ENCODE results near the gene GOLGA6A.
"Not testable (repeated sequence)": the region's sequence is repeated elsewhere in the genome, so short reads cannot be mapped to it uniquely, and the experiment has no call there.

GOLGA6A gene

DNA sequence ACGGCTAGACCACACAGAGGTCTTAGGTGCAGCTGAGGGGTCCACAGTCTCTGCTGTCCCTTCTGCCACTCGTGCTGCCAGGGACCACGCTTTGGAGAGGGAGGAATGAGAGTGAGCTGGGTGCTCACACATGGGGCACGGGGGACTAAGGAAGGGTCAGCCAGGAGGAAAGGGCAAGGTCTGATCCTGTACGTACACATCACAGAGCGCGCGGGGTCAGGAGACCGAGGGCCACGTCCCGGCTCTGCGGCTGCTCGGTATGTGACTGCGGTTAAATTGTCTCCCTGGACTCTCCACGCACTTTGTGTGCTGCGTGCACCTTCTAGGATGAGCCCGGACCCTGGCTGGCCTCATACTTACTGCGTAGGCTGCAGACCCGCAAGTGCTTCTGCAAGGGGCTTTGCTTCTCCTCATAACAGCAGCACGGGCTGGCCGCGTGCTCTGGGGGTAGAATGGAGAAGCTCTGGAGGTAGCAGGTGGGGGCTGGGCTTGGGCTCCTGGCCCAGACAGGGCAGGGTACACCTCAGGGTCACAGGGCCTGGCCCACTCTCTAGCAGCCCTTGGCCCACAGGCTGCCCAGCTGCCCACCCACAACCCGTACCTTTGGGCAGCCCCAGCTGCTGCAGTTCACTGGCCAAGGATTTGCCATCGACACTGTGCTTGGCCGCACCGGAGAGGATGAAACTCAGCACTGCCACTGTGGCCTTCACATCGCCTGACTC lies 14.6 kb upstream of the GOLGA6A start:
- not testable (repeated sequence) for H3K4me3 ChIP-seq (ENCODE audit: low read length); H3K9me2 ChIP-seq (replicated peaks; ENCODE audit: control insufficient read depth, low read length); H3K36me3 ChIP-seq (ENCODE audit: control insufficient read depth, low read length); H3K79me2 ChIP-seq (ENCODE audit: control insufficient read depth, low read length); H3K27me3 ChIP-seq (ENCODE audit: control insufficient read depth, low read length); H3K4me2 ChIP-seq (ENCODE audit: low read length); H3K27ac ChIP-seq (ENCODE audit: low read depth, low read length); H4K20me1 ChIP-seq (ENCODE audit: control insufficient read depth, insufficient read depth, low read depth, low read length); H3K4me1 ChIP-seq (ENCODE audit: control insufficient read depth, low read length); H3K9me3 ChIP-seq (ENCODE audit: control insufficient read depth, insufficient read depth, low read length); H3F3A ChIP-seq (ENCODE audit: control insufficient read depth, insufficient read depth)

DNA sequence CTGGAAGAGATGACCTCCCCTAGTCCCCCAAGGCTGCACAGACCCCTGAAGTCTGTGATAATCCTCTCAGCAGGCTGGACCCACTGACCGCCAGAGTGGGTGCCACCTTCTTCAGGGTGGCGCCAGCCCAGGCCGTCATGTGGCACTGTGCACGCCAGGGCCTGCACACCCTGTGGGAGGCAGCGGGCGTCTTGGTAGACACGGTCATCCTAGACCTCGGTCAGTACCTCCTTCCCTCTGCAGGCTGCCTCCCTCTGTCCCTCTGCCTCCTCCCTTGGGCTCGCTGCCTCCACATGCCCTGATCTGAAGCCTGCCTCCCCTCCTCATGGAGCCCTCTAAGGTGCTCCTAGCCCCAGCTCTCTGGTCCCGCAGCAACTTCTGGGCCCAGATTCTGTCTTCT lies 13.3 kb upstream of the GOLGA6A start:
- not testable (repeated sequence) for H3K4me2 ChIP-seq (ENCODE audit: low read length); H4K20me1 ChIP-seq (ENCODE audit: control insufficient read depth, insufficient read depth, low read depth, low read length); H3K27me3 ChIP-seq (ENCODE audit: control insufficient read depth, low read length); H3F3A ChIP-seq (ENCODE audit: control insufficient read depth, insufficient read depth); H3K36me3 ChIP-seq (ENCODE audit: control insufficient read depth, low read length); H3K9me2 ChIP-seq (replicated peaks; ENCODE audit: control insufficient read depth, low read length); H3K9me3 ChIP-seq (ENCODE audit: control insufficient read depth, insufficient read depth, low read length); H3K4me3 ChIP-seq (ENCODE audit: low read length); H3K79me2 ChIP-seq (ENCODE audit: control insufficient read depth, low read length); H3K4me1 ChIP-seq (ENCODE audit: control insufficient read depth, low read length); H3K27ac ChIP-seq (ENCODE audit: low read depth, low read length)

DNA sequence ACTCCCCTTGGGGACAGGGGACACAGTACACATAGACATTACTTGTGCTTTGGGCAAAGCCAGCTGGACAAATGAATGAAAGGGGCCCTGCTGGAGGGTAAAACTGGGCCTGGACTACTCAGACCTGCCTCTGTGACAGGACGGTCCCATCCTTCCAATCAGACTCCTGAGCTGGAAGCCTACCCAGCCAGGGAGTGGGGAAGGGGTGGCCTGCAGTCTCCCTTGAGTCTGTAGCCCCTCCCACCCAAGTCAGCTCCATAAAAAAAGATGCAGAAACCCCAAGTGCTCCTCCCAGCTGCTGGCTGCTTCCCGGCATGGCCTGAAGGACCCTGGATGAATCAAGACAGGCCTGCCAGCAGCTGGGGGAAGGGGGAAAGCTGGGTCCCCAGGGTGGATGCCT lies 12.2 kb upstream of the GOLGA6A start:
- not testable (repeated sequence) for H3K79me2 ChIP-seq (ENCODE audit: control insufficient read depth, low read length); H3K4me2 ChIP-seq (ENCODE audit: low read length); H3K27me3 ChIP-seq (ENCODE audit: control insufficient read depth, low read length); H3K4me1 ChIP-seq (ENCODE audit: control insufficient read depth, low read length); H3K27ac ChIP-seq (ENCODE audit: low read depth, low read length); H3F3A ChIP-seq (ENCODE audit: control insufficient read depth, insufficient read depth); H3K9me3 ChIP-seq (ENCODE audit: control insufficient read depth, insufficient read depth, low read length); H3K4me3 ChIP-seq (ENCODE audit: low read length); H4K20me1 ChIP-seq (ENCODE audit: control insufficient read depth, insufficient read depth, low read depth, low read length); H3K36me3 ChIP-seq (ENCODE audit: control insufficient read depth, low read length); H3K9me2 ChIP-seq (replicated peaks; ENCODE audit: control insufficient read depth, low read length)

DNA sequence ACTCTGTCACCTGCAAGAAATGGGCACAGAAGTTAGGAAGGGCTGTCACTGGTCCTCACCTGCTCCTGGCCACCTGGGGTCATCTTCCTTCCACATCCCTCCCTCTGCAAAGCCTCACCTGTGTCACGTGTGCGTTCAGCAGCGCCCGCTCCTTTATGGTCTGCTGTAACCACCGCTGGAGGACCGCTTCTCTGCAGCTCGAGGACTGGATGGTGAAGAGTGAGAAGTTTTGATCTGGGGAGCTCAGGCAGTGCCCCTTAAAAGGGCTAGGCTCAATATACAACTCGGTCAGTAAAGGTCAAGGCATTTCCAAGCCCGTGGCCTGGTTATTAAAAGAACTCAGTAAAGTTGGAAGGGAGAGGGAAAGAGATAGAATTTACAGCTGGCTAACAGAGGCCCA lies 6.6 kb downstream of the GOLGA6A start:
- H3K27ac ChIP-seq (ENCODE audit: low read depth, low read length); H3K79me2 ChIP-seq (ENCODE audit: control insufficient read depth, low read length); H3K4me3 ChIP-seq (ENCODE audit: low read length); H3K36me3 ChIP-seq (ENCODE audit: control insufficient read depth, low read length); H3K4me1 ChIP-seq (ENCODE audit: control insufficient read depth, low read length); H3K27me3 ChIP-seq (ENCODE audit: control insufficient read depth, low read length); H3K9me3 ChIP-seq (ENCODE audit: control insufficient read depth, insufficient read depth, low read length); H3K9me2 ChIP-seq (replicated peaks; ENCODE audit: control insufficient read depth, low read length); H4K20me1 ChIP-seq (ENCODE audit: control insufficient read depth, insufficient read depth, low read depth, low read length); H3K4me2 ChIP-seq (ENCODE audit: low read length); H3F3A ChIP-seq (ENCODE audit: control insufficient read depth, insufficient read depth): not testable (repeated sequence)

DNA sequence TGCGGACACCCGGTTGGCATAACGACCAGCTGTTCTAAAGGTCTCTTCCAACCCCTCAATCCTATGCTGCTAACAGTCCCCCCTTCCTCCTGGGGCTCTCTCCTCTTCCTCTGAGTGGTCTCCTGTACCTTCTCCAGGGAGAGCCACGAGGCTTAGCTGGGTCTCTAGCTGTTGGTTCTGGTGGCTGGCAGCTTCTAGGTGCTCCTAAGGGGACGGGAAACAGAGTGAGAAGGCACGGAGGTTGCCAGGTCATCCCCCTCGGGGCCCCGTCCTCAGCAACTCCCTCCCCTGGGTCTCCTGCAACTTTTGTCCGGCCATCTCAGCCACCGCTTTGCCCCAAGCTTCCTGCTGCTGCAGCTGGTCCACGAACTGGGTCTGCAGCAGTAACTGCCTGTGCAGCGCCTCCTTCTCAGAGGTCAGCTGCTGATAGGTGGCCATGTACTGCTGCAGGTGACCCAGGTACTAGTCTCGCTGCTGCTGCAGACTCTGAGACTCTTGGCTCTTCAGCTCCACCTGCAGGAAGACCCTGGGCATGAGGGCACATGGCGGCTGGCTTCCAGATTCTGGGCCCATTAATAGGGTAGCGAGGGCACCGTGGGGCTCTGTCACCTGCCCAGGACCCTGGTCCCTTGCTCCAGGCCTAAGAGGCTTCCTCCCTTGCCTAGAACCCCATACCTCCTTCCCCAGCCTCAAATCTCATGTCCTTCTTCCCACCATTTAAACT lies 9.6 kb downstream of the GOLGA6A start:
- not testable (repeated sequence) for H3F3A ChIP-seq (ENCODE audit: control insufficient read depth, insufficient read depth); H3K4me3 ChIP-seq (ENCODE audit: low read length); H3K79me2 ChIP-seq (ENCODE audit: control insufficient read depth, low read length); H4K20me1 ChIP-seq (ENCODE audit: control insufficient read depth, insufficient read depth, low read depth, low read length); H3K27ac ChIP-seq (ENCODE audit: low read depth, low read length); H3K9me3 ChIP-seq (ENCODE audit: control insufficient read depth, insufficient read depth, low read length); H3K4me2 ChIP-seq (ENCODE audit: low read length); H3K9me2 ChIP-seq (replicated peaks; ENCODE audit: control insufficient read depth, low read length); H3K27me3 ChIP-seq (ENCODE audit: control insufficient read depth, low read length); H3K4me1 ChIP-seq (ENCODE audit: control insufficient read depth, low read length); H3K36me3 ChIP-seq (ENCODE audit: control insufficient read depth, low read length)

DNA sequence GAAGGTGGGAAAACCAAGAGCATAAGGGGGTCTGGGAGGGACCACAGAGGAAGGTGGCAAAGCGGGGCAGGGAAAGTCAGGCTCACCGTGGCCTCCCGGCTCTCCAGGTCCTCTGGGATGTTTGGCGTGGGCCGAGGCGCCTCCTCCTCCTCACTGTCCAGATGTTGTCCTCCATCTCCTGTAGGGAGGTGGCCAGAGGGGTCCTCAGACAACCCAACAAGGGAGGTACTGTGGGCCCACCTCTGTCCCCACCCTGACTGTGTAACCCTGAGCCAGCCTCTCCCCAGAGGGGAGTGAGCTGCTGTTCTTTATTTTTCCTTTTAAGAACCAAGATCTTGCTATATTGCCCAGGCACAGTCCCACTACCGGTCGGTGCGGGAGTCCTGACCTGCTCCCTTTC lies 10.2 kb downstream of the GOLGA6A start:
- H3K27ac ChIP-seq (ENCODE audit: low read depth, low read length); H3K4me1 ChIP-seq (ENCODE audit: control insufficient read depth, low read length); H4K20me1 ChIP-seq (ENCODE audit: control insufficient read depth, insufficient read depth, low read depth, low read length); H3K4me2 ChIP-seq (ENCODE audit: low read length); H3K9me2 ChIP-seq (replicated peaks; ENCODE audit: control insufficient read depth, low read length); H3K9me3 ChIP-seq (ENCODE audit: control insufficient read depth, insufficient read depth, low read length); H3K36me3 ChIP-seq (ENCODE audit: control insufficient read depth, low read length); H3K79me2 ChIP-seq (ENCODE audit: control insufficient read depth, low read length); H3K4me3 ChIP-seq (ENCODE audit: low read length); H3K27me3 ChIP-seq (ENCODE audit: control insufficient read depth, low read length); H3F3A ChIP-seq (ENCODE audit: control insufficient read depth, insufficient read depth): not testable (repeated sequence)

DNA sequence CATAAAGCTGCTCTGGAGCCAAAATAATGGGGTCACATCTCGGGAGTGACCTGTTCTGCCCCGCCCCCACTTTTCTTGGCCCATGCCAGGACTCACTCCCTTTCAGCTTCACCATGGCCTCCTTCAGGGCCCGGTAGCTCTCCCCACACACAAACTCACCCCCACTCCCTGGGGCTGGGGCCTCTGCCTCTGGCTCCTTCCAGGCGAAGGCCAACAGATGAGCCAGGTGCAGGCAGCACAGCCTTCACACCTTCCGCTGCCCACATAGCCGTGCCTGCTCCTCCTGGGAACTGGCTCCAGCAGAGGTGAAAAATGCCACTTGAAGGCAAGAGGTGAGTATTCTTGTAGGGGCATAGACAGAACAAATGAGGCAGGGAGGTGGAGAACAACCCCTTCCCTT lies 10.7 kb downstream of the GOLGA6A start:
- not testable (repeated sequence) for H3K9me3 ChIP-seq (ENCODE audit: control insufficient read depth, insufficient read depth, low read length); H3K4me2 ChIP-seq (ENCODE audit: low read length); H3K27ac ChIP-seq (ENCODE audit: low read depth, low read length); H3K4me1 ChIP-seq (ENCODE audit: control insufficient read depth, low read length); H3K36me3 ChIP-seq (ENCODE audit: control insufficient read depth, low read length); H3K4me3 ChIP-seq (ENCODE audit: low read length); H3K9me2 ChIP-seq (replicated peaks; ENCODE audit: control insufficient read depth, low read length); H3K27me3 ChIP-seq (ENCODE audit: control insufficient read depth, low read length); H3K79me2 ChIP-seq (ENCODE audit: control insufficient read depth, low read length); H3F3A ChIP-seq (ENCODE audit: control insufficient read depth, insufficient read depth); H4K20me1 ChIP-seq (ENCODE audit: control insufficient read depth, insufficient read depth, low read depth, low read length)

Measured in DOHH2 (cell line).